Keratinocyte (primary cell): ENCODE measurements around the gene KCNH6.

ENCODE experiments used
- CTCF ChIP-seq, 3 experiments: IDR thresholded peaks in 1 of 3; conservative IDR thresholded peaks in 1 of 3; optimal IDR thresholded peaks in 1 of 3; 2 replicates in 2 of 3; 3 replicates in 1 of 3; pipeline versions ENCODE3 to v1.5.1; 2011; ENCODE audit warnings: low read length in 3 of 3, mild to moderate bottlenecking in 3 of 3, moderate library complexity in 2 of 3, control low read depth in 1 of 3, inconsistent platforms in 1 of 3; ENCODE audit not compliant: insufficient read depth in 2 of 3; ENCODE audit errors: extremely low read depth in 1 of 3
- EZH2 ChIP-seq: IDR thresholded peaks from one replicate; pipeline ENCODE4 v1.6.1; 2012; ENCODE audit warnings: inconsistent platforms, mild to moderate bottlenecking, low read length, moderate library complexity

- TF ChIP-seq CTCF (optimal IDR thresholded peaks at IDR 0.05 in 1 of 3, IDR thresholded peaks at IDR 0.05 in 1 of 3, conservative IDR thresholded peaks at IDR 0.05 in 1 of 3; ENCODE audit: extremely low read depth in 1 of 3, insufficient read depth in 2 of 3, low read length in 3 of 3) (no peak), EZH2 (no peak)
Measured at GRCh38 chr17:63512896-63513644, 10.1 kb upstream of the KCNH6 start.
